HEK293T (cell line): ENCODE measurements around the gene SLAIN1.

Experiments used
- BHLHE40 ChIP-seq: fragments of 450-650 bp; IDR thresholded peaks from 2 replicates; pipeline ENCODE4 v1.6.1; 2016; ENCODE audit warnings: mild to moderate bottlenecking, moderate library complexity, borderline replicate concordance
- FOXM1 ChIP-seq: fragments of 450-650 bp; IDR thresholded peaks from 2 replicates; pipeline ENCODE4 v1.6.1; 2017; ENCODE audit warnings: mild to moderate bottlenecking, borderline replicate concordance
- LEF1 ChIP-seq: fragments of 450-650 bp; IDR thresholded peaks from 2 replicates; pipeline ENCODE4 v1.6.1; 2017; ENCODE audit warnings: mild to moderate bottlenecking, borderline replicate concordance
- SP1 ChIP-seq: fragments of 450-650 bp; IDR thresholded peaks from 2 replicates; pipeline ENCODE4 v1.6.1; 2017
- TARDBP ChIP-seq: fragments of 450-650 bp; IDR thresholded peaks from 2 replicates; pipeline ENCODE4 v1.6.1; 2016
- ZNF384 ChIP-seq: fragments of 450-650 bp; IDR thresholded peaks from 2 replicates; pipeline ENCODE4 v1.6.1; 2016

- TF ChIP-seq BHLHE40 (no peak), LEF1 (no peak), ZNF384 (no peak), SP1 (no peak), FOXM1 (no peak), TARDBP (no peak)
Observed at GRCh38 chr13:77737583-77738200, 40.2 kb downstream of the SLAIN1 start.
